PC-3 (cell line): ENCODE results near the gene ASCC3. TPM values are rescaled to one million over a fixed set of nuclear protein-coding genes. Genes with fewer than 3 reads are reported as not detected.

ENCODE experiments used
- ATAC-seq: fragments of 200-7000 bp; cut with Tn5 transposase; 2 replicates; pipeline ENCODE4 v1.9.1; 2020; ENCODE audit warnings: mild to moderate bottlenecking, moderate library complexity
- BruUV-seq: library from RNA; stranded (reverse); fragments of 400-500 nt; replicated peaks from 2 replicates; lab custom pipeline; 2021; lab: Mats Ljungman, UMichigan
- CTCF ChIA-PET: fragments of 300-600 bp; sonication (Branson Sonifier 250); formaldehyde crosslinking; loops from one replicate; lab custom pipeline; 2022; ENCODE audit warnings: antibody characterized with exemption; lab: Charles Lee
- POLR2A ChIA-PET: fragments of 300-600 bp; sonication (Branson Sonifier 250); formaldehyde crosslinking; loops from one replicate; lab custom pipeline; 2022; ENCODE audit warnings: antibody characterized with exemption; ENCODE audit not compliant: unreplicated experiment; lab: Charles Lee
- DNase-seq: peaks from one replicate; pipeline ENCODE4 v3.0.0-alpha.2; 2015
- H2AFZ ChIP-seq: fragments of 300-600 bp; sonication (generic); 2 replicates; pipeline ENCODE4 v1.6.0; 2016; ENCODE audit warnings: antibody characterized with exemption, low read length
- H3F3A ChIP-seq: fragments of 300-600 bp; sonication (generic); one replicate; pipeline ENCODE4 v1.6.0; 2017; ENCODE audit warnings: antibody characterized with exemption, low read length, control low read depth, mild to moderate bottlenecking; ENCODE audit not compliant: unreplicated experiment
- H3K27ac ChIP-seq: fragments of 300-600 bp; sonication (generic); 2 replicates; pipeline ENCODE4 v1.5.1; 2016; ENCODE audit warnings: mild to moderate bottlenecking, low read length
- H3K27me3 ChIP-seq: fragments of 300-600 bp; sonication (generic); 2 replicates; pipeline ENCODE4 v1.6.1; 2016; ENCODE audit warnings: low read length, mixed read lengths
- H3K36me3 ChIP-seq: fragments of 300-600 bp; sonication (generic); 2 replicates; pipeline ENCODE4 v1.6.1; 2016; ENCODE audit warnings: low read depth, mixed run types, low read length, mixed read lengths
- H3K4me1 ChIP-seq: fragments of 300-600 bp; sonication (generic); 2 replicates; pipeline ENCODE4 v1.5.1; 2016; ENCODE audit warnings: low read length; ENCODE audit not compliant: insufficient read depth
- H3K4me2 ChIP-seq: fragments of 300-600 bp; sonication (generic); 2 replicates; pipeline ENCODE4 v1.6.0; 2016; ENCODE audit warnings: low read length
- H3K4me3 ChIP-seq: fragments of 300-600 bp; sonication (generic); 2 replicates; pipeline ENCODE4 v1.5.1; 2016; ENCODE audit warnings: mild to moderate bottlenecking, low read length, mixed read lengths
- H3K79me2 ChIP-seq: fragments of 300-600 bp; sonication (generic); 2 replicates; pipeline ENCODE4 v1.6.1; 2017; ENCODE audit warnings: low read length, mixed read lengths
- H3K9ac ChIP-seq: fragments of 300-600 bp; sonication (generic); 2 replicates; pipeline ENCODE4 v1.6.0; 2016; ENCODE audit warnings: mild to moderate bottlenecking, low read length
- H3K9me2 ChIP-seq: fragments of 300-600 bp; sonication (generic); replicated peaks from 2 replicates; pipeline ENCODE4 v1.6.1; 2016; ENCODE audit warnings: mixed run types, low read length, mixed read lengths
- H3K9me3 ChIP-seq: fragments of 300-600 bp; sonication (generic); 2 replicates; pipeline ENCODE4 v1.6.1; 2016; ENCODE audit warnings: low read length, mixed read lengths
- H4K20me1 ChIP-seq: fragments of 300-600 bp; sonication (generic); 2 replicates; pipeline ENCODE4 v1.6.1; 2016; ENCODE audit warnings: low read length, mixed read lengths
- EZH2 ChIP-seq: fragments of 300-600 bp; sonication (generic); IDR thresholded peaks from one replicate; pipeline ENCODE4 v1.6.1; 2017; ENCODE audit warnings: antibody characterized with exemption, mild to moderate bottlenecking, low read length; ENCODE audit not compliant: unreplicated experiment
- EZH2phosphoT487 ChIP-seq: fragments of 300-600 bp; sonication (generic); IDR thresholded peaks from 2 replicates; pipeline ENCODE4 v1.6.1; 2018; ENCODE audit warnings: mild to moderate bottlenecking, antibody characterized with exemption, low read length, borderline replicate concordance
- intact Hi-C: fragments of 100-400 bp; cut with micrococcal nuclease; formaldehyde crosslinking; loops from 2 replicates; pipeline ENCODE4 v1.9.0; 2023
- total RNA-seq: library from RNA; depleted of rRNA; stranded (reverse); fragments of >200 nt; gene quantifications from 2 replicates; pipeline ENCODE4 v1.2.3, GENCODE V29; 2014
- TF ChIP-seq, protein P1 (sequence below): fragments of 300-600 bp; sonication (generic); conservative IDR thresholded peaks from 2 replicates; pipeline ENCODE4 v1.5.1; 2017; ENCODE audit warnings: antibody characterized with exemption, low read depth, mild to moderate bottlenecking, low read length

The ASCC3 gene
- total RNA-seq, 1 experiment from 2014 or later: 27.7 TPM

DNA sequence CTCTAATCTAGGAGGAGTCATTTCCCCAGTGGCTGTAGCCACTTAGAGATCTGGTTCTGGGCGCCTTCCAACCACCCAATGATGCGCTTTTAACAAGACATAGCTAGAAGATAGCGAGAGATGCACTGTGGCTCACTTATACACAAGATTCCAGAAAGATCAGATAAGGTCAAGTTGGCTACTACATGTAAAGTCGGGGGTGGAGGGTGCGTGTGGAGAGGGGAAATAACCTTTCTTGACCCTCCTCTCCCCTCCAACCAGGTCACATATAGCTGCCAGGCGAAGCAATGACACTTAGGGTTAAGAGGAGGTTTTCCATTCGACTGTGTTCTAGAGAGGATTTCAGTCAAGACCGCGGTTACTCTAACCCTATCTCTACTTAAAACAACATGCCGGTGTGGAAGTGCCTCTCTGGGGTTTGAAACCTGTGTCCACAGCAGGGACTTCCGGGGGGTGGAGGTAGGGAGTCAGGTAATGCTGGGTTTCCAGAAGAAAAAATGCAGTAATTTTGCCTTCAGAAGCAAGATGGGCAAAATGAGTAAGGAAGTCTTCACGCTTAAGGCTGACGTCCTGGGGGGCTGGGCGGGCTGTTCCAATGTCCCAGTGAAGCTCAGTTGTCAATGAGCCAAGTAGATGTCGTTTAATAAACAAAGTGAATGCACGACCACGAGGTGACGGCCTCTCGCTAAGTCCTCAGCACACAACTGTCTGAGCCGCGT is 414.6 kb downstream of the ASCC3 start:
- no peak overlapping the region for H3K4me3 ChIP-seq
- H3F3A ChIP-seq: no peaks in the 10 kb centered on the region
- no peak overlapping the region for H3K27ac ChIP-seq
- ATAC-seq (no peak), DNase-seq (no peak)
- no TSS peak for BruUV-seq
- no peaks in the 10 kb centered on the region for H3K4me1 ChIP-seq
- no peaks in the 10 kb centered on the region for H3K9me2 ChIP-seq
- H3K27me3 ChIP-seq: no peaks in the 10 kb centered on the region
- CTCF ChIA-PET: no interaction called here
- no peak overlapping the region for H3K9ac ChIP-seq
- no peak overlapping the region for H2AFZ ChIP-seq
- no peaks in the 10 kb centered on the region for H4K20me1 ChIP-seq
- TF ChIP-seq EZH2: no peak
- TF ChIP-seq, protein P1, sequence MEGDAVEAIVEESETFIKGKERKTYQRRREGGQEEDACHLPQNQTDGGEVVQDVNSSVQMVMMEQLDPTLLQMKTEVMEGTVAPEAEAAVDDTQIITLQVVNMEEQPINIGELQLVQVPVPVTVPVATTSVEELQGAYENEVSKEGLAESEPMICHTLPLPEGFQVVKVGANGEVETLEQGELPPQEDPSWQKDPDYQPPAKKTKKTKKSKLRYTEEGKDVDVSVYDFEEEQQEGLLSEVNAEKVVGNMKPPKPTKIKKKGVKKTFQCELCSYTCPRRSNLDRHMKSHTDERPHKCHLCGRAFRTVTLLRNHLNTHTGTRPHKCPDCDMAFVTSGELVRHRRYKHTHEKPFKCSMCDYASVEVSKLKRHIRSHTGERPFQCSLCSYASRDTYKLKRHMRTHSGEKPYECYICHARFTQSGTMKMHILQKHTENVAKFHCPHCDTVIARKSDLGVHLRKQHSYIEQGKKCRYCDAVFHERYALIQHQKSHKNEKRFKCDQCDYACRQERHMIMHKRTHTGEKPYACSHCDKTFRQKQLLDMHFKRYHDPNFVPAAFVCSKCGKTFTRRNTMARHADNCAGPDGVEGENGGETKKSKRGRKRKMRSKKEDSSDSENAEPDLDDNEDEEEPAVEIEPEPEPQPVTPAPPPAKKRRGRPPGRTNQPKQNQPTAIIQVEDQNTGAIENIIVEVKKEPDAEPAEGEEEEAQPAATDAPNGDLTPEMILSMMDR: no peak
- no peak for TF ChIP-seq EZH2phosphoT487
- intact Hi-C loops: no loop called here
- no peaks in the 10 kb centered on the region for H3K36me3 ChIP-seq
- no peaks in the 10 kb centered on the region for H3K9me3 ChIP-seq
- no peaks in the 10 kb centered on the region for H3K79me2 ChIP-seq
- POLR2A ChIA-PET: no interaction called here
- no peak overlapping the region for H3K4me2 ChIP-seq

DNA sequence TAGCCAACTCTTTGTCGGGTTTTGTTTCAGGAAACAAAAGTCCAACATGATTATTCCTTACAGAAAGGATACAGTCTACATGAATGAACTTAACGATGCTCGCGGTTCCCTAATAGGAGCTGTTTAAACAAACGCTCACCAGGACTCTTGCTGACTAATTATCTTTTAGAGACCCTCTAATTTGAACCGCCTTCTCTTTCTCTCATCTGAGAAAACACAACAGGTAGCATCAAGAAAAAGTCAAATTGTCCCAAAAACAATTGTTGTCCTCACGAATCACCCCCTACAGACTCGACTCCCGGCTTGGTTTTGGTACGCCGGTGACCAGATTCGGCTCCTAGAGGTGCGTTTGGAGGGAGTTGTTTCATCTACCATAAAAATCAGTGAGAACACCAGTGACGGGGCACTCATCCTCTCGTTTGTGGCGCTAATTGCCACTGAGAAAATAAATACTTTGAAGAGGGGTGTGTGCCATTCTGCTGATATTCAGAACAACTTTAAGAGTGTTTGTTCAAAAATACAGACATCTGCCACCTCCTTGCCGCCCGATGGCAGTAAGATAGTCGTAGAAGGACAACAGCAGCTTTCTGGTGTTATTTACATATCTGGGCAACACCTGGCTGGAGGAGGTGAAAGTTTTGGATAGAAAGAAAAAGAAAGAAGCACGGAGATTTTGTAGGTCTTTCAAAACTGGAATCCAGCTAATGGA is 415.3 kb downstream of the ASCC3 start:
- no peak overlapping the region for H3K9ac ChIP-seq
- H3K79me2 ChIP-seq: no peaks in the 10 kb centered on the region
- no peak overlapping the region for H2AFZ ChIP-seq
- ChIA-PET CTCF (no interaction called here), POLR2A (no interaction called here)
- ATAC-seq (no peak), DNase-seq (no peak)
- H3K4me3 ChIP-seq: no peak overlapping the region
- no peaks in the 10 kb centered on the region for H3F3A ChIP-seq
- intact Hi-C loops: no loop called here
- no peaks in the 10 kb centered on the region for H4K20me1 ChIP-seq
- no peaks in the 10 kb centered on the region for H3K9me2 ChIP-seq
- H3K27me3 ChIP-seq: no peaks in the 10 kb centered on the region
- no peaks in the 10 kb centered on the region for H3K9me3 ChIP-seq
- no peak overlapping the region for H3K27ac ChIP-seq
- TF ChIP-seq EZH2: no peak
- BruUV-seq: no TSS peak
- no peak overlapping the region for H3K4me2 ChIP-seq
- no peaks in the 10 kb centered on the region for H3K36me3 ChIP-seq
- no peaks in the 10 kb centered on the region for H3K4me1 ChIP-seq

DNA sequence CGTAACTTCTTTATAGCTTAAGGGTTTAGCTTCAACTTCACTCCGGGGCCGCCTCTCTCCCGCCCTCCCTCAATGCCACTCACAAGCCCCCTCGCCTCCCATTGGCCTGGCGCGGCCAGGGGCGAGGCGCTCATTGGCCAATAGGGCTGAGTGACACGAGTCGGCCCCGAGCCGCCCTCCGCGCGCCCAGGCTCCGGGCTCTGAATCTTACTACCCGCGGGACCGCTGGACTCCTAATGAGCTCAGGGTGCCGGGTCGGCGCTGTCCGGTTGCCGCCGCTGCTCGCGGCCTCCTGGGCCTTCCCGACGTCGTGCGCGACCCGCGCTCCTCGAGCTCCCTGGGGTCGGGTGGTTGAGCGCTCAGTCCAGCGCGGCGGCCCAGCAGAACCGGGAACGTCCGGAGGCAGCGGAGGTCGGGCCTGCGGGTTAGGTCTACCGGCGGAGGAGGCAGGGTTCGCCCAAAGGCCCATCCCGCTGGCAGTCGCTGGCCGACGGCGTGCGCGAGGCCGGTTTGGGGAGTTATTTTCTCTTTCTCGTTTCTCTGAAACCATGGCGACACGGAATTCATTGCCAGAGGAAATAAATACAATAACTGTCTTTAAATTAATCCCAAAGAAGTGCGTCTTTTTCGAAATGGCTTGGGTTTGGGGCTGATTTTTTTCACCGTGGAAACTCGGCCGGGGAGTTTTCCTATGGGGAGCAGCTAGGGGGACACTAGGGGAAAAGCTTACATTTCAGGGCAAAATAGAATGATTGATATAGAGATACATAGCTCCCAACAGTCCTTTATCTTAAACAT is 416.0 kb downstream of the ASCC3 start, which contains the start of gene SIM1:
Gene SIM1 (minus strand): TSS at position 19 of the 798 bp plus-strand sequence. CDS start 1,453 bp downstream, outside the sequence.
- H3K79me2 ChIP-seq: no peaks in the 10 kb centered on the region
- CTCF ChIA-PET: no interaction called here
- no peaks in the 10 kb centered on the region for H3K36me3 ChIP-seq
- H3K9me2 ChIP-seq: no peaks in the 10 kb centered on the region
- no peak within 1 kb of the TSS for H3K9ac ChIP-seq
- no peak within 1 kb of the TSS for H2AFZ ChIP-seq
- no peak within 1 kb of the TSS for H3K27ac ChIP-seq
- intact Hi-C loops: no loop called here
- no peaks in the 10 kb centered on the region for H3K4me1 ChIP-seq
- H3F3A ChIP-seq: no peaks in the 10 kb centered on the region
- H3K9me3 ChIP-seq: no peaks in the 10 kb centered on the region
- H3K27me3 ChIP-seq: no peaks in the 10 kb centered on the region
- no TSS peak for BruUV-seq
- no peak for DNase-seq
- H3K4me3 ChIP-seq: no peak within 1 kb of the TSS
- TF ChIP-seq, protein P1: no peak
- TF ChIP-seq EZH2phosphoT487 (no peak), EZH2 (no peak)
- ATAC-seq: no peak
- H4K20me1 ChIP-seq: no peaks in the 10 kb centered on the region
- POLR2A ChIA-PET: no interaction called here
- no peak within 1 kb of the TSS for H3K4me2 ChIP-seq
